Stimulated activated CD4-positive, alpha-beta T cell treated with anti-CD3 and anti-CD28 coated beads, Interleukin-1b, Interleukin-23, amount 100 ng/mL, for 1 hour (primary cell): ENCODE data around the gene SLC6A17.

Experiments used
- DNase-seq, 2 donors: peaks; one replicate each; pipeline ENCODE4 v3.0.0-alpha.2; 2020; ENCODE audit warnings: low read depth in 2 of 2

Gene SLC6A17

DNA sequence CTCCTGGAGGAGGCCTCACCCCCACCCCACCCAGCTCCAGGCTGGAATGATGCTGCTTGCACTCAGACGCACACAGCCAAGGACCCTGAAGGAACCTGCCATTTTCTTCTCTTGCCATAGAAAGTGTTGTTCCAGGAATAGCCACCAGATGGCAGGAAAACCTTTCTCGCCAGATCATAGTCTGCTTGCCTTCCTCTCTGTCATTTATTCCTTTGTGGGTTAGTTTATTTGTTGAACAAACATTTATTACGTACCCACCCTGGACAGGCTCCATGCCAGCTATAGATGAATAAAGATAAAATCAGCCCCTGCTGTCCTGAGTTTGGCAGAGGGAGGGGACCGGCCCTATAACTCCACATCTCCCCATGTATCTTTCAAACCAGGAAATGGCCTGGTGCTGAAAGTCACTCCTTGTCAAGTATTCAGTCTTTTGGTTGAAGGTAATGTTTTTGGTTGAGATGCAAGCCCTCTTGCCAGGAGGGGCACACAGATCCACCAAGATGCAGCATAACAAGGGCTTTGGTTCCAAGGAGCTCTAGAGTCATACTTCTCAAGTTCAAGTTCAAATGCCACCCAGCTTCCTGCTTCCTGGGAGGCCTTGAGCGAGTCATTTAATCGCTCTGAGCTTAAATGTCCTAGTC is 52.8 kb downstream of the SLC6A17 start:
- DNase-seq: peak in 1 of 2 donors; percentile 25

DNA sequence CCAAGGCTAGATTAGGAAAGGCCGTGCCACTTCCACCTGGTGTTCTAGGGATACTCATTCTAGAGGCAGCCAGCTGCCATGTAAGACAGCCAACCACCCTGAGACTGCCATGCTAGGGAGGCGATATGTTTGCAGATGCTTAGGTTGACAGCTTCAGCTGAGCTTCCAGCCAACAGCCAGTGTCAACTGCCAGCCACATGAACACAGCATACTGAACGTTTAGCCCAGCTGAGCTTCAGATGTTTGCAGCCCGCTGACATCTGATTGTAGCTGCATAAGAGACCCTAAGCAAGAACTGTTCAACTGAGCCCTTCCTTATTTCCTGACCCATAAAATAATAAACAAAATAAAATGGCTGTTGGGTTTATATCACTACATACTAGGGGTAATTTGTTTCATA is 54.9 kb downstream of the SLC6A17 start:
- no peak for DNase-seq

DNA sequence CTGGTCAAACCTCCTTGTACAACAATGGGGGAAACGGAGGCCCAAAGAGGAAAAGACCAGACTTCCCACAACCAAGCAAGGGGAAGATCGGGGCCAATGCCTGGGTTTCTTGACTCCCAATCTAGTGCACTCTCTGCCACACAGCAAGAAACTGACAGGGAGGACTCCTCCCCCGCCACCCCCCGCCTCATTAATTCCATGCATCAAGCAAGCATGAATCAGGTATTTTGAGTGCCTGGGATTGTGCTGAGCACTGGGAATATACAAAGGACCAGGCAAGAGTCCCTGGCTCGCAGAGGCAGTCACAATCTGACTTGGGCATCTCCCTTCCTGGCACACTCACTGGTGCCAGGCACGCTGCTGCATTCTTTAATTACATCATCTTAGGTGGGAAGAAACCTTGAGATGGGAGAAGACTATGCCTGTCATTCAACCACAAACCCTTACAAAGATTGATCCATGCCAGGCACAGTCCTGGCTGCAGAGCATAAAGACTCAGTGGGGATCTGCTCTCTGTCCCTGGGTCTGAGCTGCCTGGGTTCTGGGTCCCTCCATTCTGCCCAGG is 55.4 kb downstream of the SLC6A17 start:
- DNase-seq: no peak

DNA sequence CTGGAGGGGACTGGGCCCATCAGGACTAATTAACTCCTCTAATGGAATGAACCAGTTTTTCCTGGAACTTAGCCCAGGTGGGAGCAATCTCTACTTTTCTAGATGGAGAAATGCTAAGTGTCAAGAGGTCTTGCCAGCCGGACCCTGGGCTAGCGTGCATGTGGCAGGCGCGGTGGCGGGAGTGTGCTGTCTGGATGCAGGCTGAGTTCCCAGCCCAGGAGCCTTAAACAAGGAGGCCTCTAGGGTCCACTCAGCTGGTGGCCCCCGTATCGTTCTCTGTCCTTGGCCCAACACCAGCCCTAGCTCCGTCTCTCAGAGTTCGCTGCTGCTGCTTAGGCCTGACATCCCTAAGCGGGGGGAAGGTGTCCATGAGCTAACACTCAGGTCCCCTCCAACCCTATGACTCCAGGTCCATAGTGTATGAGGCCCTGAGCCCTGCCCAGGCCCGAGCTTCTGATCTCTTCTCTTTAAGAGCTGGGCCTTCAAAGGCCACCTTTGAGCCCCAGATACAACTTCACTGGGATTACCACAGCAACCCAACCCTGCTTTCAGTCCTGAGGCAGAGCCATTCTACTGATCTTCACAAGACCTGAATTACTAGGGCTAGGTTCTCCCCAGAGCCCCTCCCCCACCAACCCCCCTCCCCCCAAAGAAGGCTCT is 56.1 kb downstream of the SLC6A17 start:
- DNase-seq: no peak

DNA sequence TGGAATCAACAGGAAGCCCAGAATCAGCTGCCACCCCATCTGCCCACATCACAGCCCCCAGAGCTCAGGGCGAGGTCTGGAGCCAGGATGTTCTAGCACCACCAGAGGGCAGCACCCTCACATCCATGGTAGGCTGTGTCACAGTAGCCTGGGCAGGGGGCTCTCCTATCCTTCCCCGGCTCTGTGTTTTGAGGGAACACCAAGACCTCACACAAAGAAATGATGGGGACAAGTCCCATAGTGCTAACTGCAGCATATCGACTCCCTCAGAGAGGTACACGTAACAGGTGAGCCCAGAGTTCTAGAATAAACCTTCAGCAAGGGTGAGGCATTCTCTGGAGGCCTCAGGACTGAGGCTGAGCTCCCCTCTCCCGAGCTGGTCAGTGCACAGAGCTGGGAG is 57.5 kb downstream of the SLC6A17 start:
- DNase-seq: peak; percentile 37 to 62

DNA sequence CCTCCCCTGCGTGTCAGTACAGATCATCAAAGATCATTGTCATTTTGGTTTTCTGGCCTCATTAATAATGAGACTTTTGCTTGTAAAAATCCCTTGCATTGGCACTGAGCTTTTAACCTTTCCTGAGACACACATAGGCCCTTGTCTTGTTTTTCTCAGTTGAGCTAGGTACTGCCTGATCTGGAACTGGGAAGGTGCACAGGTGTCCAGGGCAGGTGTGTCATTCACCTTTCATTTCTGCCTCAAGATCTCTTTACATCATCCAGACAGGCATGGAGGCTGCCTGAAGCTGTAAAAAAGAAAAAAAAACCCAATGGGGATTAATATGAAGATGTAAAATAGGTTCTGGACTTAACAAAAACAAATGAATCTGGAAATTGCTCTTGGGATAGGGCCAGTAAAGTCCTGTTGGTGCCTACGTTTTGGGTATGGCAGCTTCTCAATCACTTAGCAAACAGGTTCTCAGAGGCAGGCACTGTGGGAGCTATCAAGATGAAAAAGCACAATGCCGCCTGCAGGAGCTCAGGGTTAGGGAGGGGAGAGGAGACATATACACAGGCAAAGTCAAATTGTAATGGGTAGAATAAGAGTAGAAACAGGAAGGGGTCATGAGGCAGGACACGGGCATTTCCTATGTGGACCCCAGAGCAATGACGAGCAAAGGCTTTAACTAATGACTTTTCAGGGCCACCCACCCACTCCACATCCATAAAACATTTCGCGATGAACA is 58.8 kb downstream of the SLC6A17 start:
- DNase-seq: no peak

DNA sequence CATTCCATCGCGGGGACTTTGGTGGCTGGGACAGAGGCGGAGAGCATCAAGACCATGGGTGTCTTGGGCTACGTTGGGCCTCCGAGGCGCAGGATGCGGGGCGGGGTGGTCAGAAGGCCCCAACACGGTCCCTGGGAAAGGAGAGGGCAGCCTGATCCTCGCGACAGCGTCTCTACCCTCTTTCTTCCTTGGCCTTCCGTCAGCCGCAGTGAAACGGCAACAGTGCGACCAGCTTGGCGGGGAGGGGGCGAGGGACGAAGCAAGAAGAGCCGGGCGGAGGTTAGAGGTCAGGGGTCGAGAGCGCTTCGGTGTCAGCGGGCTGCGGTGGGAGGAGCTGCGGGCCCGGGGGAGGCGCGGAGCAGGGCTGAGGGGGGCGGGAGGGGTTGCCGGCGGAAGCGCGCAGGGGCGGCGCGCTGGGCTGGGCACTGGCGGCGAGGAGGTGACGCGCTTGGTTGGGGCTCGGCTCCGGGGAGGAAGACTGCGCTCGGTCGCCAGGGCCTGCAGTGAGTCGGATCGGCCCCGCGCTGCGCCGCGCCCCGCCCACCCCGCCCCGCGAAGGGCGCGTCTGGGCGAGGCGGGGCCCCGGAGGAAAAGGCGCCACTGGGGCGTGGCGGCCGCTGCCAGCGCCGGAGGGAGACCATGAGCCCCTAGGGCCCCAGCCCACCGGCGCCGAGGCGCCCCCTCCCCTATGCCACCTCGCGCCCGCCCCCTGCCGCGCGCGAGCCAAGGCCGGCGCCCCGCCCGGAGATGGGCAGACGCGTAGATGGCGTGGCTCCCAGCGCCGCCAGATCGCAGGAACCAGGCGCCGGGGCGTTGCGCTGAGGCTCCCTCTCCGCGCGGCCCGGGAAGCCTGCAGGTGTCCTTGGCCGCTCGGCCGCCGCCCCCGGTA is 59.7 kb downstream of the SLC6A17 start, which contains the start of gene KCNC4:
TSS of gene KCNC4 (plus strand) at position 600 of the 889 bp plus-strand sequence. CDS start 1,186 bp downstream, outside the sequence.
- DNase-seq: peak; percentile 69 to 85

DNA sequence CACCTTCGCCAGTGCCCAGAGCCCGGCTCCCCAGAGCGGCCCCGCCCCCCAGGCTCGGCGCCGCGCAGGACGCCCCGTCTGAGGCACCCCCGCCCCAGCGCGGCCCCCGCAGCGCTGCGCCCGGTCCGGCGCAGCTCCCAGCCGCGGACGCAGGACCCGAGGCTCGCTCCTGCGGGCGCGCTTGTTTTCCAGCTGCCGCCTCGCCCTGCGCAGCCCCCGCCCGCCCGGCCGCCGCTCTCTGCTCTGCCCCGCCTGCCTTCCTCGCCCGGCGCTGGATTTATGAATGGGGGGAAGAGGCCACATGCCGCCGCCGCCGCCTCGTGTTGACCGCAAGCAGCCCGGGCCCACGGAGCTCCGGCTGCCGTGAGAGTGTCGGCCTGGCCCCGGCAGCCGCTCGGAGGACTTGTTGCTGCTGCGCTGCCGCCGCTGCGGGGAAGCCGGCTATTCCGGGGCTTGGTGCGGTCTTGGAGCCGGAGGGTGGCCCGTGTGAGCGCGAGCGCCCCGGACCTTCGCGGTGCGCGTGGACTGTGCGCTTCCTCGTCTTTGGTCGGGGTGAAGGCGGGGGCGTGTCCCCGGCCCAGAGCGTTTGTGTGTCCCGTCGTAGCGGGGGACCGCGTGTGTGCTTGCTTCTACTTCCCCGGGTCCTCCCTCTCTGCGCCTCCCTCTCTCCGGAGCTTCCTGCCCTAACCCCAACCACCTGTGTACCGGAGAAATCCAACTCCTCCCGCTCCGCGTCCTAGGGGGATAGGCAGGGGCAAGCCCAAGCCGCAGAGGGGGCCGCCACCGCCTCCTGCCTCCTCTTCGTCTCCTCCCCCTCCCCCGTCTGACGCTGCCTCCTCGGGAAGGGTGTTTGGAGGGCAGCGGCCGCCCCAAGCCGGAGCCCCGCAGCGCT is 60.6 kb downstream of the SLC6A17 start:
- DNase-seq: peak in 1 of 2 donors; percentile 20

DNA sequence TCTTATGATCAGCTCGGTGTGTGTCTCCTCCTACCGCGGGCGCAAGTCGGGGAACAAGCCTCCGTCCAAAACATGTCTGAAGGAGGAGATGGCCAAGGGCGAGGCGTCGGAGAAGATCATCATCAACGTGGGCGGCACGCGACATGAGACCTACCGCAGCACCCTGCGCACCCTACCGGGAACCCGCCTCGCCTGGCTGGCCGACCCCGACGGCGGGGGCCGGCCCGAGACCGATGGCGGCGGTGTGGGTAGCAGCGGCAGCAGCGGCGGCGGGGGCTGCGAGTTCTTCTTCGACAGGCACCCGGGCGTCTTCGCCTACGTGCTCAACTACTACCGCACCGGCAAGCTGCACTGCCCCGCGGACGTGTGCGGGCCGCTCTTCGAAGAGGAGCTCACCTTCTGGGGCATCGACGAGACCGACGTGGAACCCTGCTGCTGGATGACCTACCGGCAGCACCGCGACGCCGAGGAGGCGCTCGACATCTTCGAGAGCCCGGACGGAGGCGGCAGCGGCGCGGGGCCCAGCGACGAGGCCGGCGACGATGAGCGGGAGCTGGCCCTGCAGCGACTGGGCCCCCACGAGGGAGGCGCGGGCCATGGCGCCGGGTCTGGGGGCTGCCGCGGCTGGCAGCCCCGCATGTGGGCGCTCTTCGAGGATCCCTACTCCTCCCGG is 61.3 kb downstream of the SLC6A17 start:
- DNase-seq: peak in 1 of 2 donors; percentile 22

DNA sequence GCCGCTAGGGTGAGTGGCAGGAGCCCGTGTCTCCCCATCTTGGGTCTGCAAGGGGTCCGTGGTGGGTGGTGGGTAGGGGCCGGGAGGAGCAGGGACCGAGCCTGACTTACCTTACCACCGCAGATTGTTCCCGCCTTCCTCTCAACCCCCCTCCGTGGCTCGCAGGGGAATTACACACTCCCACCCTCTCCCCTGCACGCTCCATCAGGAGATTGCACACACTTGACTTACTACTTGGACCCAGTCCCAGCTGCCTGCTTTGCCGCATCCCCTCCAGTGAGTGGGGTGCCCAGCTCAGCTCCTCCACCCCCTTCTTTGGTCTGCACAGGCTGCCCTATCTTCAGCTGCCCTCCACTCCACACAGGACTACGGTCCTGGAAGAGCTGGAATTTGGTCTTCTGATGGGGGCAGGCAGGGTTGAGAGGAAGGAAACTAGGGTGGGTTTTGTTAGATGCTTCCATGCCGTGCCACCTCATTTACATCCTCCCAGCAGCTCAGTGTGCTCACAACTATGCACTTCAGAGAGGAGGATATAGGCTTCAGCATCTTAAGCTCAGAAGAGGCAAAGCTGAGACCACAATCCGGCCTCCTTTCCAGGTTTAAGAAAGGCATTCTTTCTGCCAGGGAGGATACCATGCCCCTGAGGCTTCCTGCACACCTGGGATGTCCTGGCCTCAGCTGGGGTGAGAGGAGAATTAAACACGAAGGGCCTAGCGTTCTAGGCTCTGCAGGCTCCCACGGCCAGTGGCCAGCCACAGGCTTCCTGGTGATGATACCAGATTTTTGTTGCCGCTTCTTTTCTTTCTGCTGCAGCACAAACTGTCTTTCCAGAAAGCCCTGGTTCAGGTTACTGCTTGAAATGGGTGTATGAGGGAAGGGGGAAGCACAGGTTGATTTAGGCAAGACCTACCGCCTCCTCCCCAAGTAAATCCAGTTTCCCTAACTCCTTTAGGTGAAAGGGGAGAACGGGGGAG is 62.2 kb downstream of the SLC6A17 start:
- no peak for DNase-seq

DNA sequence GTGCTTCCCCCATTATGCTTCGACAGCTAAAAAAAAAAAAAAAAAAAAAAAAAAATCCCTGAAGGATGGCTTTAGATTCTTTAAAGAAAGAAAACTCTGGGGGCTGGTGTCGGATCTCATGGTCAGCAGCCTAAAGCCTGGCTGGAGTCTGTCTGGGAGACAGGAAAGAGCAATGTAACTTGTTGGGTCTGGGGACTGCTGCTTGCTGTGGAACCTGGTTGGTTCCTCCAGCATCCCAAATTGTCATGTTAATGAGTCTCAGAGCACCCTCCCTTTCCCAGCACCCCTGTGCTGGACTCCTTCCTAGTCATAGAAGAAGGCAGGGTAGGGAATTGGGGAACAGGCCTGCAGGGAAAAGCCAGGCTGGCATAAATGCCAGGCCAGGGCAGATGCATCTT is 62.8 kb downstream of the SLC6A17 start:
- no peak for DNase-seq

DNA sequence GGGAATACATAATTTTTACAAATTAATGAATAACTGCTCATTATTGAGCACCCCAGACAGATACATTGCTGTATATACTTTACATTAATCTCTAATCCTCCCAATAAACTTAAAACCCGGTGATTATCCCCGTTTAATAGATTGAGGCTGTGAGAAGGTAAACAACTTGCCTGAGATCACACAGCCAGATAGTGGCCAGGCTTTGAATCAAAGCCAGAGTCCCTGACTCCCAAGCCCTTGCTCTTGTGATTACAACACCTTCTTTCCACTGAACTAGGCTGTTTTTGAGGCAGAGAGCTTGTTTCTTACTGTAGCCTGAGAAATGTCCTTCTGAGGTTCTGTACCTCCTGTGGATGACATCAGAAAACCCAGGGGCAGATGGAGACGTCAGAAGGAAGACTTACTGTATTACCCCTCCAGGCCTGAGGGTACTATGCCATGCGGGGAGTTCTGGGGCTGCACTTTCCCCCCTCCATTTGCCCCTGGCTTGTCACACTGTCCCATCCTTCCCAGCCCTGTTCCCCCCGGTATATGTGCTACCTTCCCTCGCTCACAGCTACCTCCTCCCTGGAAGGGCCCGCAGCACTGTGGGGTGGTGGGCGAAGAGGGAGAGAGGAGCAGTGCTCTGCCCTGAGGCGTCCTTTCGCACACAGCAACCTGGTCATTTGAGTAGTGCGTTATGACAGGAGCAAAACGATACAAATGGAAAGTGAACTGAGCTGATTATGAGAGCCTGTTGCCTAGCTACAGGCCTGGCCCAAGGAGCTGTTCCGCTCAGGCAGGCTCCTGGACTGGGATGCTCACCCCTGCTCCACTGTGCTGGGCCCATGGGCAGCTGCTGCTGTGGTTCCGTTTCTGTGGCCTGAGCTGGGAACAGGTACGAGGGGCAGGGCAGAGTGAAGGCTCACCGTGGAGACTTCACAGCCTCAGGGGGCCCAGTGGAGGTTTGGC is 64.4 kb downstream of the SLC6A17 start:
- no peak for DNase-seq

DNA sequence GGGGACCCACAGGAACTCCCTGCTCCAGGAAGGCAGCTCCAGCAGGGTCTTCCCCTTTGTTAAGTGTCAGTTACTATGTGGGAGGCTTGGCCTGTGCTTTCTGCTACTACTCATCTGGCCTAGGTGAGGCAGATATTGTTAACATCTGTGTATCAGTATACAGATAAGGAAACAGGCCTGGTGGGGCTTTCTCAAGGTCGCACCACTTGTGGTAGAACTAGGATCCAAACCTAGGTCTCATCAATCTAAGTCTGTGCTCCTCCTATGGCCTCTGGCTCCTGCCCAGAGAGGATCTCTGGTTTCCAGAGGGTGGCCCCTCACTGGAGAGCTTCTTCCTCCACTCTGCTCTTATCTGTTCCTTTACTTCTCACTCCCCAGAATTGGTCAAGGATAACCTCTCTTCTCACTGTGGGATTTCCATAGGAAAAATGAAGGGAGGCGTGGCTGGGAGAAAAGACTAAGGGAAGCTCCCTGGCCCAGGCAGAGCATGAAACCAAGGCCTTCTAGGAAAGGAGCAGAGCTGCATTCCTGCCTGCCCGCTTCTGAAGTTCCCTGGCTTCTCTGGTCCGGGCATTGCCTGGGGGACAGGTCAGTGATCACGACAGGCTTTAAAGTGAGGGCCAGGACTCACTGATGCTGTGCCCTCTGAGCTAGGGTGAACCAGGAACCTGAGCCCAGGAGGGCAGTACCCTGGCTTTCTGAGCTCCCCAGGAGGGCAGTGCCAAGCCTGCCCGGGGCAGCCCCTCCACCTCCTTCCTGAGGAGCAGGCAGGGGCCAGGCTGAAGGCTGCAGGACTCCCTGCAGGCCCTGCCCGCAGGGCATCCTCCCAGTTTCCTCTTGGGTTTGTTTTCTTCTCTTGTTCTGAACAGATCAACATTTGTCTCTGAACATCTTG is 65.6 kb downstream of the SLC6A17 start:
- DNase-seq: no peak

DNA sequence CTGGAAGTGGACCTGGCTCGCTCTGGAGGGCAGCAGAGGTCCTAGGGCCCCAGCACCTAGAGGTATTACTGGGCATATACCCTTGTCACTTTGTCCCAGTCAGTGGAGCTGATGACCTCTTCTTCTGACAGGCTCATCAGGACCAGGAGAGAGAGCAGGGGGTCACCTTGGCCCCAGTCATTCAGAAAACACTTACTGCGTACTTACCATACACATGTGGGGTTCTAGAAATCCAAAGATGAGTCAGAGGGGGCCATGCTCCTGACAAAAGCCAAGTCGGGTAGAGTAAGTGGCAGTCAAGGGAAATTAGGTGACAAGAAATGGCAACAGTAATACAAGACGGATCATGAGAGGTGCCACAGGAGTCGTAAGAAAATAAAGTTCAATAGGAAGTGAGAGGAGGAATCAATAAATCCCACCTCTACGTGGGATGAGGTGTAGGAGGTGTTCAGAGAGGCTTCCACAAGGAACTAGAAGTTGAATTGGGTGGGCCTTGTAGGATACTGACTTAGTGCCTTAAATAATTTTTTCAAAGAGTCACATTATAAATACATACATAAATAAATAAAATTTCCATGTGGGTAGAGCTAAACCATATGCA is 66.7 kb downstream of the SLC6A17 start:
- DNase-seq: no peak

DNA sequence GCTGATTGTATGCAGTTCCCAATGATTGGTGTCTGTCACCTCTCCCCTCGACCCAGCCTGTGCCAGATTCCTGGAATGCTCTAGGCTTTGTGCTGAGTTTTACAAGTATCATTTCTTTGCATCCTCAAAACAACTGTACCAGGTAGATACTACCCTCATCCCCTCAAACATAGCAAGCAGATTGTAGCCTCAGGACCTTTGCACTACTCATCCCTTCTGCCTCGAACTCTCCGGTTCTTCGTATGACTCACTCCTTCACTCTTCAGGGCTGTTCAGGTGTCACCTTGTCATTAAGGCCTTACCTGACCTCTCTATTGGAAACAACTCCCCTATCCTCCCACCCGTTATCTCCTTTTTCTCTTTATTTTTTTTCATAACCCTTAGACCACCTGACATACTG is 67.8 kb downstream of the SLC6A17 start:
- DNase-seq: no peak

DNA sequence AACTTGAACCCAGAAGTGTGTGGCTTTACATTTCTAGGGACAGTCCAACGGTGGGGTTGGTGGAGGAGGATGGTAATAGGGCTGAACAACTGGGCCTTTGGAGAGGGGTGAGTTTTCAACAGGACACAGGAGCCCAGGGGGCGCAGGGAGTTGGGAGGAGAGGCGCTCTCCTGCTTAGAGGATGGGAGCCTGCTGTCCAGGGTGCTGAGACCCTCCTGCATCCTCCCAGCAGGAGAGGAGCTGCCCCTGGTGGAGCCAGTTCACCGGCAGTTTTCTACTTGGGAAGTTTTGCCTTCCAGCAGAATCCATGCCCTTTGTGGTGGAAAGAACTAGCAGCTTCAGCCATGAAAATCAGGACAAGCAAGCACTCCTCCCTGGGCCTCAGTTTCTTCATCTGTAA is 68.4 kb downstream of the SLC6A17 start:
- no peak for DNase-seq
